A549 (cell line): ENCODE results near the gene ORM1.

Experiments used
- CTCF ChIP-seq: fragments of >200 bp; sonication (Bioruptor Twin); formaldehyde crosslinking; IDR thresholded peaks from 3 replicates; pipeline ENCODE4 v1.5.1; 2016
- JUN ChIP-seq, 2 experiments: fragments of >200 bp; sonication (Bioruptor Twin); formaldehyde crosslinking; IDR thresholded peaks; 2 replicates in 1 of 2; 3 replicates in 1 of 2; pipeline ENCODE4 v1.6.1; 2016 to 2017
- NFE2L2 ChIP-seq: fragments of 150-350 bp; conservative IDR thresholded peaks from 2 replicates; pipeline ENCODE4 v1.6.1; 2014; ENCODE audit warnings: low read length

DNA sequence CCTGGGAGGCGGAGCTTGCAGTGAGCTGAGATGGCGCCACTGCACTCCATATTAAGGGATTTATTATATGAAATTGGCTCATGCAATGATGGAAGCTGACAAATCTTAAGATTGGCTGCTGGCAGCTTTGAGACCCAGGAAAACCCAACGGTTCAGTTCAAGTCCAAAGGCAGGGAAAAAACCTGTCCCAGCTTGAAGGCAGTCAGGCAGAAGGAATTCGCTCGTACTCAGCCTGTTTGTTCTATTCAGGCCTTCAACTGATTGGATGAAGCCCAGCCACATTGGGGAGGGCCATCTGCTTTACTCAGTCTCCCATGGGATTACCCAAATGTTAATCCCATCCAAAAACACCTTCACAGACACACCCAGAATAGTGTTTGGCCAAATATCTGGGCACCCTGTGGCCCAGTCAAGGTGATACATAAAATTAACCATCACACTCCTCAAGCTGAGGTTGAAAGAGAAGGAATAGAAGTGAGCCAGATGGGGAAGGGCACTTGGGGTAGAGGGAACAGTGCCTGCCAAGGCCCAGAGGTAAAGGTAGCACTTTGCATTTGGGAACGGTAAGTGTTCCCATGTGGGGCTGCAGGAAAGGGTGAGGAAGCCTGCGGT, 8.5 kb upstream of the ORM1 start:
- TF ChIP-seq NFE2L2, result no peak
- no peak for TF ChIP-seq JUN (IDR thresholded peaks at IDR 0.05)
- TF ChIP-seq CTCF, result no peak
